HCT116 (cell line): Measurements from ENCODE around the gene SORCS2. TPM values are rescaled to one million over a fixed set of nuclear protein-coding genes. Genes with fewer than 3 reads are reported as not detected.

Experiments
- ATAC-seq: fragments of 200-7000 bp; cut with Tn5 transposase; 2 replicates; pipeline ENCODE4 v1.9.1; 2020; ENCODE audit warnings: mild to moderate bottlenecking, moderate library complexity
- BruUV-seq: library from RNA; stranded (reverse); fragments of 400-500 nt; replicated peaks from 2 replicates; lab custom pipeline; 2021; lab: Mats Ljungman, UMichigan
- CTCF ChIA-PET: fragments of 300-600 bp; sonication (Branson Sonifier 250); formaldehyde crosslinking; loops from one replicate; lab custom pipeline; 2021; ENCODE audit warnings: antibody characterized with exemption; lab: Charles Lee
- POLR2A ChIA-PET: fragments of 300-600, 350-600 bp; sonication (Branson Sonifier 250); formaldehyde crosslinking; loops from one replicate; lab custom pipeline; 2021; ENCODE audit warnings: antibody characterized with exemption; lab: Charles Lee
- RAD21 ChIA-PET, 2 experiments: fragments of 300-600 bp; sonication (Branson Sonifier 250); formaldehyde crosslinking; loops; one replicate each; lab custom pipeline; 2023; ENCODE audit warnings: low total read pairs in 2 of 2; ENCODE audit not compliant: uncharacterized antibody in 2 of 2, unreplicated experiment in 2 of 2, low non-redundant PET in 1 of 2; lab: Charles Lee
- DNase-seq: peaks from one replicate; pipeline ENCODE4 v3.0.0-alpha.2; 2010; ENCODE audit warnings: low read depth, low spot score
- H2AFZ ChIP-seq: fragments of 200-600 bp; shearing (Covaris generic), sonication (generic); 2 replicates; pipeline ENCODE4 v1.6.1; 2017; ENCODE audit warnings: low read depth, mixed run types, mixed read lengths, antibody characterized with exemption, low read length; ENCODE audit not compliant: poor library complexity, severe bottlenecking
- H3K27ac ChIP-seq: 2 replicates; pipeline ENCODE4 v1.5.1; 2012; ENCODE audit warnings: low read depth, low read length
- H3K27me3 ChIP-seq: fragments of 200-600 bp; sonication (generic); 2 replicates; pipeline ENCODE4 v1.6.1; 2016; ENCODE audit warnings: mixed run types, low read length, mixed read lengths; ENCODE audit not compliant: insufficient read depth
- H3K36me3 ChIP-seq, 2 experiments: fragments of 200-500 bp in 1 of 2; fragments of 200-600 bp in 1 of 2; sonication (Bioruptor generic) in 1 of 2; sonication (generic) in 1 of 2; 2 replicates each; pipeline versions ENCODE4 v1.5.1 to v1.6.1; 2014 to 2016; ENCODE audit warnings: low read length in 2 of 2, inconsistent platforms in 1 of 2, mixed read lengths in 1 of 2, mixed run types in 1 of 2; ENCODE audit not compliant: insufficient read depth in 2 of 2, control insufficient read depth in 1 of 2
- H3K4me1 ChIP-seq, 2 experiments: fragments of 200-600 bp in 1 of 2; sonication (generic) in 1 of 2; 2 replicates each; pipeline versions ENCODE4 v1.5.1 to v1.6.1; 2012 to 2017; ENCODE audit warnings: low read length in 2 of 2, inconsistent platforms in 1 of 2, mild to moderate bottlenecking in 1 of 2, mixed read lengths in 1 of 2, mixed run types in 1 of 2, moderate library complexity in 1 of 2; ENCODE audit not compliant: insufficient read depth in 2 of 2, control insufficient read depth in 1 of 2
- H3K4me2 ChIP-seq: fragments of 200-600 bp; sonication (generic); 2 replicates; pipeline ENCODE4 v1.6.1; 2017; ENCODE audit warnings: mixed run types, low read length, mixed read lengths
- H3K4me3 ChIP-seq, 2 experiments: fragments of 200-600 bp in 1 of 2; sonication (generic) in 1 of 2; replicated peaks in 1 of 2; 2 replicates each; pipeline ENCODE4 v1.5.1; 2011 to 2016; ENCODE audit warnings: low read length in 2 of 2, control low read depth in 1 of 2, low read depth in 1 of 2, mild to moderate bottlenecking in 1 of 2, mixed read lengths in 1 of 2, mixed run types in 1 of 2
- H3K79me2 ChIP-seq: fragments of 200-600 bp; sonication (generic); 2 replicates; pipeline ENCODE4 v1.6.1; 2017; ENCODE audit warnings: mild to moderate bottlenecking, mixed run types, low read length, moderate library complexity, mixed read lengths; ENCODE audit not compliant: insufficient read depth
- H3K9ac ChIP-seq: fragments of 200-600 bp; sonication (generic); 2 replicates; pipeline ENCODE4 v1.6.1; 2016; ENCODE audit warnings: low read length, mixed read lengths
- H3K9me2 ChIP-seq: fragments of 200-600 bp; sonication (generic), shearing (Covaris generic); 2 replicates; pipeline ENCODE4 v1.6.1; 2017; ENCODE audit warnings: mixed run types, mild to moderate bottlenecking, moderate library complexity; ENCODE audit not compliant: insufficient read depth
- H3K9me3 ChIP-seq, 2 experiments: fragments of 200-500 bp in 1 of 2; fragments of 200-600 bp in 1 of 2; sonication (Bioruptor generic) in 1 of 2; sonication (generic) in 1 of 2; 2 replicates each; pipeline ENCODE4 v1.6.1; 2014 to 2017; ENCODE audit warnings: low read length in 2 of 2, mixed read lengths in 2 of 2, inconsistent platforms in 1 of 2, low read depth in 1 of 2, mild to moderate bottlenecking in 1 of 2, mixed run types in 1 of 2, moderate library complexity in 1 of 2; ENCODE audit not compliant: control insufficient read depth in 1 of 2, insufficient read depth in 1 of 2
- H4K20me1 ChIP-seq: fragments of 200-600 bp; sonication (generic), shearing (Covaris generic); 2 replicates; pipeline ENCODE4 v1.6.1; 2017; ENCODE audit warnings: mixed run types, mild to moderate bottlenecking, moderate library complexity; ENCODE audit not compliant: insufficient read depth
- EGR1 ChIP-seq: IDR thresholded peaks from 2 replicates; pipeline ENCODE4 v1.6.1; 2012; ENCODE audit warnings: low read depth
- FOSL1 ChIP-seq: IDR thresholded peaks from 2 replicates; pipeline ENCODE4 v1.6.1; 2012; ENCODE audit warnings: low read depth
- POLR2AphosphoS5 ChIP-seq: IDR thresholded peaks from 2 replicates; pipeline ENCODE4 v1.6.1; 2011; ENCODE audit warnings: mild to moderate bottlenecking, low read depth, low read length, moderate library complexity
- RAD21 ChIP-seq: IDR thresholded peaks from 2 replicates; pipeline ENCODE4 v1.6.1; 2012; ENCODE audit warnings: low read depth, mild to moderate bottlenecking
- REST ChIP-seq: IDR thresholded peaks from 2 replicates; pipeline ENCODE4 v1.6.1; 2012; ENCODE audit warnings: low read depth
- SIN3A ChIP-seq: IDR thresholded peaks from 2 replicates; pipeline ENCODE4 v1.6.1; 2012; ENCODE audit warnings: low read depth
- YY1 ChIP-seq: IDR thresholded peaks from 2 replicates; pipeline ENCODE4 v1.6.1; 2011; ENCODE audit warnings: low read length, low read depth, moderate library complexity, mild to moderate bottlenecking; ENCODE audit not compliant: insufficient replicate concordance; ENCODE audit errors: extremely low read depth
- ZFX ChIP-seq: fragments of 450-650 bp; IDR thresholded peaks from 2 replicates; pipeline ENCODE4 v1.6.1; 2017
- ZNF274 ChIP-seq: fragments of 200-500 bp; sonication (Bioruptor generic); IDR thresholded peaks from 2 replicates; pipeline ENCODE4 v1.6.1; 2014; ENCODE audit warnings: mild to moderate bottlenecking, low read depth, low read length, inconsistent platforms
- intact Hi-C: fragments of 100-400 bp; cut with micrococcal nuclease; formaldehyde crosslinking; loops from 2 replicates; pipeline ENCODE4 v1.10.0; 2022
- total RNA-seq: library from RNA; stranded (reverse); gene quantifications from one replicate; pipeline ENCODE4 v1.2.1, GENCODE V29; 2021; ENCODE audit not compliant: unreplicated experiment
- TF ChIP-seq, protein P1 (sequence below): IDR thresholded peaks from 2 replicates; pipeline ENCODE4 v1.6.1; 2012
- TF ChIP-seq, protein P2 (sequence below): IDR thresholded peaks from 2 replicates; pipeline ENCODE4 v1.6.1; 2011; ENCODE audit warnings: mild to moderate bottlenecking, low read length, moderate library complexity; ENCODE audit not compliant: insufficient replicate concordance; ENCODE audit errors: extremely low read depth

Gene SORCS2
- total RNA-seq, 1 experiment from 2014 or later = 0.37 TPM

- TF ChIP-seq REST = no peak
- TF ChIP-seq, protein P1, sequence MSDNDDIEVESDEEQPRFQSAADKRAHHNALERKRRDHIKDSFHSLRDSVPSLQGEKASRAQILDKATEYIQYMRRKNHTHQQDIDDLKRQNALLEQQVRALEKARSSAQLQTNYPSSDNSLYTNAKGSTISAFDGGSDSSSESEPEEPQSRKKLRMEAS = no peak
- TF ChIP-seq, all 23 proteins: peak for 0
These were observed 591.2 kb downstream of the SORCS2 start (continued) for GRCh38 chr4:7783541-7783940.

GRCh38 chr4:7784131-7784870, 592.0 kb downstream of the SORCS2 start:
- Histone ChIP-seq H3K9me2 (no peaks in the 10 kb centered on the region), H3K27ac (no peak overlapping the region)
- TF ChIP-seq RAD21 (no peak), POLR2AphosphoS5 (no peak), ZNF274 (no peak), YY1 (no peak), ZFX (no peak), SIN3A (no peak), EGR1 (no peak), FOSL1 (no peak)
- TF ChIP-seq, protein P1 = no peak
- TF ChIP-seq, protein P2, sequence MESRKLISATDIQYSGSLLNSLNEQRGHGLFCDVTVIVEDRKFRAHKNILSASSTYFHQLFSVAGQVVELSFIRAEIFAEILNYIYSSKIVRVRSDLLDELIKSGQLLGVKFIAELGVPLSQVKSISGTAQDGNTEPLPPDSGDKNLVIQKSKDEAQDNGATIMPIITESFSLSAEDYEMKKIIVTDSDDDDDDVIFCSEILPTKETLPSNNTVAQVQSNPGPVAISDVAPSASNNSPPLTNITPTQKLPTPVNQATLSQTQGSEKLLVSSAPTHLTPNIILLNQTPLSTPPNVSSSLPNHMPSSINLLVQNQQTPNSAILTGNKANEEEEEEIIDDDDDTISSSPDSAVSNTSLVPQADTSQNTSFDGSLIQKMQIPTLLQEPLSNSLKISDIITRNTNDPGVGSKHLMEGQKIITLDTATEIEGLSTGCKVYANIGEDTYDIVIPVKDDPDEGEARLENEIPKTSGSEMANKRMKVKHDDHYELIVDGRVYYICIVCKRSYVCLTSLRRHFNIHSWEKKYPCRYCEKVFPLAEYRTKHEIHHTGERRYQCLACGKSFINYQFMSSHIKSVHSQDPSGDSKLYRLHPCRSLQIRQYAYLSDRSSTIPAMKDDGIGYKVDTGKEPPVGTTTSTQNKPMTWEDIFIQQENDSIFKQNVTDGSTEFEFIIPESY = no peak
- TF ChIP-seq, all 23 proteins: peak for 0
- Histone ChIP-seq H3K9ac (no peak overlapping the region), H4K20me1 (no peaks in the 10 kb centered on the region), H3K4me3 (no peak overlapping the region), H2AFZ (no peak overlapping the region), H3K4me1 (no peaks in the 10 kb centered on the region), H3K36me3 (no peaks in the 10 kb centered on the region; a peak in 1 of 4 replicates), H3K4me2 (no peak overlapping the region), H3K9me3 (no peaks in the 10 kb centered on the region), H3K79me2 (no peaks in the 10 kb centered on the region), H3K27me3 (no peaks in the 10 kb centered on the region)
- BruUV-seq = no TSS peak
- no peak for DNase-seq
- ChIA-PET RAD21 (no interaction called here), CTCF (no interaction called here), POLR2A (no interaction called here)
- no peak for ATAC-seq
- intact Hi-C loops = no loop called here
